AG04449 (cell line): ENCODE results near the gene PPM1H.

Experiments used
- CTCF ChIA-PET: fragments of 350-600 bp; formaldehyde crosslinking; extraction: SDS; loops from one replicate; lab custom pipeline; 2021; ENCODE audit warnings: antibody characterized with exemption; lab: Yijun Ruan, JAX
- POLR2A ChIA-PET: fragments of 400-600, 350-600 bp; formaldehyde crosslinking; extraction: SDS; loops from one replicate; lab custom pipeline; 2020; ENCODE audit warnings: antibody characterized with exemption, inconsistent platforms; lab: Yijun Ruan, JAX
- DNase-seq: peaks from one replicate; pipeline ENCODE4 v3.0.0-alpha.2; 2010; ENCODE audit warnings: low read depth, low spot score
- H3K4me3 ChIP-seq: 2 replicates; pipeline ENCODE4 v1.5.1; 2011; ENCODE audit warnings: low read depth, mild to moderate bottlenecking, control low read depth, low read length
- TF ChIP-seq, protein P1 (sequence below): IDR thresholded peaks from one replicate; pipeline ENCODE4 v1.5.1; 2011; ENCODE audit warnings: mild to moderate bottlenecking, moderate library complexity, low read length, control low read depth, inconsistent platforms; ENCODE audit not compliant: insufficient read depth; ENCODE audit errors: missing control alignments

PPM1H gene

DNA sequence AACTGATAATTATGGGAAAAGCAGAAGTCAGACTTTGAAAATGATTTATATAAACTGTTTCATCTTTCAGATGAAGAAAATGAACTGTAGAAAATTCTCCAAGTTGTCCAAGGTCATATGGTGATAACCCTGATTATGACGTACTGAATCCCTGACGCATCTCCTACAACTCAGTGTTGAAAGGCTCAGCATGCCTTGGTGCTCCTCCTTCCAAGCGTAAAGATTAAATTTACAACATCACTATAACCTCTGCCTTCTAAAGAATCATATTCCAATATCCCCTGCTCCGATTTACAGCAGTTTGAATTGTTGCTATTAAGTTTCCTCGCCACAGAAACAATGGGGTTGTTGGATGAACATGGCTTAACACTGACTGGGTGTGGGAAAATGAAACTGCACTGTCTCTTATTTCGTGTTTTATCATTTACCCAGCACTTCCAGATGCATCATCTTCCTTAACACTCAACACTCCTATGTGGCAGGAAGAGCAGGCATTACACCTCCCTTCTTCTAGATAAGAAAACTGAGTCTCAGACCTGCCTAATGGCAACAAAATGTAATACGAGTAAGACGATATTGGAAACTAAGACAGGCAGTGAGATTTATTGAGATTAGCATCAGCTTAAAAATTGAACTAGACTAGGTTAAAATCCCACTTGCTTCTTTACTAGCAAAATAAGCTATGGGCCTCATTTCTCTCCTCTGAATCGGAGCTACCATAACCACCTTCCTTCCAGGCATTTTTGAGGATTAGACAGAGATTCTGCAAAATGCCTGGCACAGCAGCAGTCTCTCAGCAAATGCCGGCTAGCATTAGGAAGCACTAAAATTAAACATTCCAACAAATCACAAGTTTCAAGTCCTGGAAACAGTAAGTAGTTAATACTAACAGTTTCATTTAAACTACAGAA is 74.2 kb downstream of the PPM1H start:
- ChIA-PET CTCF (interaction anchor here (1.3 kb wide), 1 partner anchor 9 kb away, joined by 3 read pairs; no protein-coding TSS in a partner anchor), POLR2A (interaction anchor here (0.5 kb wide), 1 partner anchor 51 kb away, joined by 3 read pairs; no protein-coding TSS in a partner anchor)
- TF ChIP-seq, protein P1, sequence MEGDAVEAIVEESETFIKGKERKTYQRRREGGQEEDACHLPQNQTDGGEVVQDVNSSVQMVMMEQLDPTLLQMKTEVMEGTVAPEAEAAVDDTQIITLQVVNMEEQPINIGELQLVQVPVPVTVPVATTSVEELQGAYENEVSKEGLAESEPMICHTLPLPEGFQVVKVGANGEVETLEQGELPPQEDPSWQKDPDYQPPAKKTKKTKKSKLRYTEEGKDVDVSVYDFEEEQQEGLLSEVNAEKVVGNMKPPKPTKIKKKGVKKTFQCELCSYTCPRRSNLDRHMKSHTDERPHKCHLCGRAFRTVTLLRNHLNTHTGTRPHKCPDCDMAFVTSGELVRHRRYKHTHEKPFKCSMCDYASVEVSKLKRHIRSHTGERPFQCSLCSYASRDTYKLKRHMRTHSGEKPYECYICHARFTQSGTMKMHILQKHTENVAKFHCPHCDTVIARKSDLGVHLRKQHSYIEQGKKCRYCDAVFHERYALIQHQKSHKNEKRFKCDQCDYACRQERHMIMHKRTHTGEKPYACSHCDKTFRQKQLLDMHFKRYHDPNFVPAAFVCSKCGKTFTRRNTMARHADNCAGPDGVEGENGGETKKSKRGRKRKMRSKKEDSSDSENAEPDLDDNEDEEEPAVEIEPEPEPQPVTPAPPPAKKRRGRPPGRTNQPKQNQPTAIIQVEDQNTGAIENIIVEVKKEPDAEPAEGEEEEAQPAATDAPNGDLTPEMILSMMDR: no peak
- no peak for DNase-seq
- H3K4me3 ChIP-seq: no peak overlapping the region

DNA sequence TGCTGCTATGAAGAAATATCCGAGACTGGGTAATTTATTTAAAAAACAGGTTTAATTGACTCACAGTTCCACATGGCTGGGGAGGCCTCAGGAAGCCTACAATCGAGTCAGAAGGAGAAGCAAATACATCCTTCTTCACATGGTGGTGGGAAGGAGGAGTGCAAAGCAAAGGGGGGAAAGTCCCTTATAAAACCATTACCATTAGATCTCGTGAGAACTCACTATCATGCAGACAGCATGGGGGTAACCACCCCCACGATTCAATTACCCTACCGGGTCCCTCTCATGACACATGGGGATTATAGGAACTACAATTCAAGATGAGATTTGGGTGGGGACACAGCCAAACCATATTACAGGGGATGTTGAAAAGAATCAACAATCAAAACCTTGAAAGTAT is 74.9 kb downstream of the PPM1H start:
- ChIA-PET CTCF (interaction anchor here (1.9 kb wide), 1 partner anchor 208 kb away, joined by 10 read pairs; no protein-coding TSS in a partner anchor), POLR2A (no interaction called here)
- TF ChIP-seq, protein P1: no peak
- H3K4me3 ChIP-seq: no peak overlapping the region
- DNase-seq: no peak

DNA sequence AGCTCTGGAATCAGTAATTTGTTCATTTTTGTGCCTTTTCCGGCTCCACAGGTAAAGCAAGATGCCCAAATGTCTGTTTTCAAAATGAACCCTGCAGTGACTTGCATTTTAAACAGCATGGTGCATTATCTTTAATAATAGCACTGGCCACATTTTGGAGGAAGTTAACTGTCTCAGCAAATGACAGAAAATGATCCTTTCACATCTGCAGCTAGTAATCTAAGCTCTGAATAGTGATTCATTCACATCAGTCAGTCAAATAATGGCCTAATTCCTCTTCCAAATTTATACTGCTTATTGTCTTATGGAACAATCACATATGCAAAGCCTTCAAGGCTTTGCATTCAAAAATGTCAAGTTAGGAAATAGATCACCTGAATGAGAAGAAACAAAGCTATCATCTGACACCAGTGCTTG is 75.6 kb downstream of the PPM1H start:
- no peak overlapping the region for H3K4me3 ChIP-seq
- no peak for DNase-seq
- POLR2A ChIA-PET: no interaction called here
- TF ChIP-seq, protein P1: no peak
- CTCF ChIA-PET: interaction anchor here (1.0 to 1.9 kb wide), 4 partner anchors 11 to 209 kb away, joined by 3 to 10 read pairs (median 9); no protein-coding TSS in a partner anchor

DNA sequence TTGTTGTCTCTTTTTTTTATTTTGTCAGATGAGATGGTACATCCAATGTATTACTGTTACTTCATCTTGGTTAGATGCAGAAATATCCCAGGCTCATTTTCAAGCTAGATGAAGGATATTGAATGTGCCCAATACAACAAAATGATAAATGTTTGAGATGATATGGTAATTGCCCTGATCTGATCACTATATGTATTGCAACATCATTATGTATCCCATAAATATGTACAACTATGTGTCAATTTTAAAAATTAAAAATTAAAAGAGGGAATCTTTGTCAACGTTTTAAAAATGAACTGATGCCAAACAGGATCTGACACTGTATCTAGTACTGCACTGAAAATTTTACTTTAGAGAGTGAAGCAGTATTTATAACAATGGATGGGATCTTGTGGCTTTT is 78.5 kb downstream of the PPM1H start:
- DNase-seq: no peak
- TF ChIP-seq, protein P1: no peak
- ChIA-PET POLR2A (interaction anchor here (1.0 kb wide), 1 partner anchor 21 kb away, joined by 4 read pairs; no protein-coding TSS in a partner anchor), CTCF (interaction anchor here (1.1 to 1.5 kb wide), 2 partner anchors 22 to 421 kb away, joined by 3 read pairs; no protein-coding TSS in a partner anchor)
- H3K4me3 ChIP-seq: no peak overlapping the region

DNA sequence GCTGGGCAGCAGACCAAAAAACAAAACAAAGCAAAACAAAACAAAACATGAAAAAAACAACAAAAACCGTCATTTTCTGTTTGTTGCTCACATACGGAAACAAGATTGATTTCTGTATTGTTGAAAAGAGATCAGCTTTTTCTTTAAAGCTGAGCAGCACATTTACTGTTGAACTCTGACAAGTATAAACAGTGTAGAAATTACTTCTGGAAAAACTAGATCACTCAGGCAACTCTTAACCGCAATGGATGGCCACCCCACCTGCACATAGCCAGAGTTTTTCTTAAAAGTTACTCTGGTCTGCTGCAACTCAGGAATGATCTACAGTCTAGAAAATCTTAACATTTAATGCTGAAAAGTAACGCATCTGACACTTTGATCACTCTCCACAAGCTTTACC is 80.9 kb downstream of the PPM1H start:
- H3K4me3 ChIP-seq: no peak overlapping the region
- TF ChIP-seq, protein P1: no peak
- ChIA-PET POLR2A (no interaction called here), CTCF (interaction anchor here (1.1 to 1.3 kb wide), 2 partner anchors 9 to 51 kb away, joined by 3 read pairs; no protein-coding TSS in a partner anchor)
- DNase-seq: no peak

DNA sequence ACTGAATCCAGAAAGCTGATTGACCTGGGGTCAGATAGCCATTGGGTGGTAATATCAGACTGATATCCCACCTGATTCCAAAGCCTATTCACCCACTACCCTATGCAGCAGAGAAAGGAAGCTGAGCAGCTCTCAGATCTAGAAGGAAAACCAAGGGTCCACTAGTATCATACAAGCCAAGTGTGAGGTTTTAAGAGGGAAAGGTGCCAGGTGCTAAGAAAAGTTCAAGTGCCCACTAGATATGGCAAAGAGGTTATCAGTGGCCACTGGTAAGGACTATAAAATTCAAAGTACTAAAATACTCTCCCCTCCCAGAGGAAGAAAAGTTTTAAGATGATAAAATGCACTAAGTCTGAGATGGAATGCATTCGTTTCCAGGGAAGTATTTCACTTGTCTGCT is 85.6 kb downstream of the PPM1H start:
- no peak overlapping the region for H3K4me3 ChIP-seq
- ChIA-PET POLR2A (no interaction called here), CTCF (interaction anchor here (1.7 to 2.5 kb wide), 3 partner anchors 35 to 219 kb away, joined by 4 to 10 read pairs (median 9); no protein-coding TSS in a partner anchor)
- TF ChIP-seq, protein P1: no peak
- no peak for DNase-seq
